ENCODE results near the gene CTNNA1.

DNA sequence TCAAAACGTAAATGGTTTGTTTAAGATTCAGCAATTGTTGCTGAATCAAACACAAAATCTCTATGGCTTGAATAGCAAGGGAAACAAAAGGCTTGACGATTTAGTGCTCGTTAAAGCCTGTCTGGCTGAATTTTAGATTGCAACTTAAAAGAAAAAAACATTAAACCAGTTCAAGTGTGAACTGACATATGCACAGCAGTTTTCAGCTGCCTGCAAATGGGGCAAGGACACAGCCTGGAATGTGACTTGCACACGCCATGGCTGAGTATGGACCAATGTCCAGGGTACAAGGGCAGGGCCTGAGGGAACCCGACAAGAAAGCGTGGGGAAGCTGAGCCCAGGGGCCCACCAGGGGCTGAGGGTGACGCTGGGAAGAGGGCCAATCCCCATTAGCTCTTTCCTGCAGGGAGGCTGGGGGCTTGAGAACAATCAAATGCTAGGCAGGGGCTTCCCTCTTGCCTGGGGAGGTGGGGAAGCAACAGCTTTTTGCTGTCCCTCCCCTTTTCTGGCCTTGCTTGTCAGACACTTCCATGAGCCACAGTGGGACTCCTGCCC, 211.5 kb downstream of the CTNNA1 start:
- no peak for TF ChIP-seq POLR2A (IDR thresholded peaks at IDR 0.05)
- no peak for TF ChIP-seq CTCF (IDR thresholded peaks at IDR 0.05)

All from adrenal gland (tissue), 5 donors.